Stimulated activated CD8-positive, alpha-beta memory T cell treated with anti-CD3 and anti-CD28 coated beads, Interleukin-12 subunit alpha, Interleukin-12 subunit beta, amount 100 ng/mL, for 24 hours (primary cell): ENCODE data around the gene ITGA5.
A peak's percentile ranks its signal among the peaks of the same experiment; 100 is the strongest.

ENCODE experiments used
- DNase-seq: peaks from one replicate; pipeline ENCODE4 v3.0.0-alpha.2; 2020; ENCODE audit errors: extremely low read depth

Gene ITGA5

GRCh38 chr12:54411391-54412241 lies 7.5 kb downstream of the ITGA5 start:
- no peak for DNase-seq

GRCh38 chr12:54409267-54409666 lies 9.8 kb downstream of the ITGA5 start:
- no peak for DNase-seq

GRCh38 chr12:54407183-54407905 lies 11.7 kb downstream of the ITGA5 start:
- no peak for DNase-seq

GRCh38 chr12:54405573-54405972 lies 13.5 kb downstream of the ITGA5 start:
- no peak for DNase-seq

- DNase-seq = no peak
These were observed 14.0 kb downstream of the ITGA5 start for GRCh38 chr12:54405106-54405505.

GRCh38 chr12:54404061-54405004 lies 14.7 kb downstream of the ITGA5 start:
- no peak for DNase-seq

GRCh38 chr12:54401119-54401518 lies 17.9 kb downstream of the ITGA5 start:
- DNase-seq = no peak

- DNase-seq = peak; percentile 50
These were observed 19.9 kb downstream of the ITGA5 start for GRCh38 chr12:54398995-54399793.

GRCh38 chr12:54398218-54398617 lies 20.8 kb downstream of the ITGA5 start:
- no peak for DNase-seq

GRCh38 chr12:54397157-54397556 lies 21.9 kb downstream of the ITGA5 start:
- DNase-seq = no peak

- DNase-seq = no peak
These were observed 23.5 kb downstream of the ITGA5 start for GRCh38 chr12:54395545-54395944.

GRCh38 chr12:54394986-54395385 lies 24.1 kb downstream of the ITGA5 start:
- no peak for DNase-seq

- DNase-seq = no peak
These were observed 24.8 kb downstream of the ITGA5 start for GRCh38 chr12:54394281-54394719.

- DNase-seq = no peak
These were observed 25.3 kb downstream of the ITGA5 start for GRCh38 chr12:54393743-54394142.

- no peak for DNase-seq
These were observed 25.9 kb downstream of the ITGA5 start for GRCh38 chr12:54393207-54393609.

- no peak for DNase-seq
These were observed 26.4 kb downstream of the ITGA5 start for GRCh38 chr12:54392485-54393206.

GRCh38 chr12:54390668-54391551 lies 28.2 kb downstream of the ITGA5 start:
- peak; percentile 36 for DNase-seq

- DNase-seq = no peak
These were observed 28.8 kb downstream of the ITGA5 start for GRCh38 chr12:54390176-54390667.

- DNase-seq = no peak
These were observed 29.4 kb downstream of the ITGA5 start for GRCh38 chr12:54389607-54390175.
